H54 (cell line): ENCODE data around the gene CHCHD3.
"Not testable (repeated sequence)": the region's sequence is repeated elsewhere in the genome, so short reads cannot be mapped to it uniquely, and the experiment has no call there.

Experiments
- DNase-seq: peaks from one replicate; pipeline ENCODE4 v3.0.0; 2011; ENCODE audit warnings: low spot score, mixed read lengths; ENCODE audit not compliant: insufficient read length
- FAIRE-seq: peaks from 3 replicates; lab custom pipeline; 2011; peaks lifted over from hg19 to GRCh38; lab: Jason Lieb, UNC
- POLR2A ChIP-seq: IDR thresholded peaks from 2 replicates; pipeline ENCODE4 v1.6.1; 2011; ENCODE audit warnings: low read depth, mild to moderate bottlenecking, low read length

Gene CHCHD3

DNA sequence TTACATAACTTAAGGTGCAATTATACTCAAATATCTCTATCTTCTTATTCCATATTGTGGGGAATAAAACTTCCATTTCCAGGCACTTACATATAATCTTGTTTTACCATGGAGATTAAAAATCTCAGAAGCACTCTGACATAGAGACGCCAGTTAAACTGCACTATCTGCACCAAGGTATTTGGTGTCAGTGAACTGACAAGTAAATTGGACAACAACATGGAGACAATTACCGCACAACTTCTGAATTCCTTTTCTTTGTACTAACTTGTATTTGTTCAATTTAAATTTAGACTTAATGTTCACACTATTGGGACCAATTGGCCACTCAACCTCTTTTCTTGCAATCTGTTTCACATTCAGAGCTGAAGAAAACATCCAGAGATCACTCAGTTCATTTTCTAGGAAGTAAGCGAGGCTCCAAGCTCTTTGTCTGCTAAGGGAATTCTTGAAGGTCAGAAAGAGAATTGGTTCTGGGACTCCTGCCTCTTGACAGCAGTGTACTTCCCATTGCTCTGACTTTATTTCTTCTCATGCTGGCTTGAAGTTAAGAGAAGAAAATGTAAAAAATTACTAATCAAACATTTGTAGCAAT is 184.7 kb downstream of the CHCHD3 start:
- TF ChIP-seq POLR2A, result no peak
- no peak for DNase-seq
- FAIRE-seq, result no peak

GRCh38 chr7:132895231-132895630 is 186.7 kb downstream of the CHCHD3 start:
- TF ChIP-seq POLR2A, result no peak
- FAIRE-seq, result no peak
- DNase-seq, result no peak

- no peak for TF ChIP-seq POLR2A
- FAIRE-seq (no peak), DNase-seq (no peak)
These were observed 188.3 kb downstream of the CHCHD3 start for GRCh38 chr7:132893560-132893959.

DNA sequence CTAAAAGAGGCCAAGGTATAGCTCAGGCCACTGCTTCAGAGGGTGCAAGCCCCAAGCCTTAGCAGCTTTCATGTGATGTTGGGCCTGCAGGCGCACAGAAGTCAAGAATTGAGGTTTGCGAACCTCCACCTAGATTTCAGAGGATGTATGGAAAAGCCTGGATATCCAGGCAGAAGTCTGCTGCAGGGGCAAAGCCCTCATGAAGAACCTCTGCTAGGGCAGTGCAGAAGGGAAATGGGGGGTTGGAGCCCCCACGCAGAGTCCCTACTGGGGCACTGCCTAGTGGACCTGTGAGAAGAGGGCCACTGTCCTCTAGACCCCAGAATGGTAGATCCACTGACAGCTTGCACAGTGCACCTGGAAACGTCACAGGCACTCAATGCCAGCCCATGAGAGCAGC is 189.1 kb downstream of the CHCHD3 start:
- not testable (repeated sequence) for FAIRE-seq

GRCh38 chr7:132891554-132891953 is 190.3 kb downstream of the CHCHD3 start:
- FAIRE-seq (no peak), DNase-seq (no peak)
- no peak for TF ChIP-seq POLR2A

More for the DNA sequence above, 189.1 kb downstream of the CHCHD3 start:
- not testable (repeated sequence) for DNase-seq

GRCh38 chr7:132882714-132883428 is 199.0 kb downstream of the CHCHD3 start:
- TF ChIP-seq POLR2A, result no peak
- FAIRE-seq (no peak), DNase-seq (no peak)

DNA sequence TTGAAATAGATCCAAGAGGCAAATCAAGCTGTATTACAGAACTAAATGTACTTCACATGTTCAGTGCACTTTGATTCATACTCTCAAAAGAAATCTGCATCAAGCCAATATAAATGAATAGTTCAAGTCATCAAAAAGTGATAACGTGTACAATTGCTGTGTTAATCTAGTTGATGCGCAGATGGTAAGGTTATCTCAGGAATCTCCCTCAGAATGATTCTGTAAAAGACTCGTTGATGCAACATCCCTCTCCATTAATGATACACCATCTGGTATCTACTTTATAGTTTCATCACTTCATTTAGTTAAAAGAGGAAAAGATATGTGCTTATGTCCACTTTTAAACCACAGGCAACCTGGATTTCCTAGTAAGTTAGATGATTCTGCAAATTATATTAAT is 200.6 kb downstream of the CHCHD3 start:
- DNase-seq (no peak), FAIRE-seq (no peak)
- no peak for TF ChIP-seq POLR2A

GRCh38 chr7:132879579-132879978 is 202.3 kb downstream of the CHCHD3 start:
- no peak for TF ChIP-seq POLR2A
- DNase-seq (no peak), FAIRE-seq (no peak)

- TF ChIP-seq POLR2A, result no peak
- DNase-seq (no peak), FAIRE-seq (peak; percentile 11)
These were observed 203.5 kb downstream of the CHCHD3 start for GRCh38 chr7:132878204-132878919.

GRCh38 chr7:132877573-132877972 is 204.3 kb downstream of the CHCHD3 start:
- TF ChIP-seq POLR2A, result no peak
- FAIRE-seq, result no peak
- no peak for DNase-seq

- FAIRE-seq (no peak), DNase-seq (no peak)
- TF ChIP-seq POLR2A, result no peak
These were observed 205.3 kb downstream of the CHCHD3 start for GRCh38 chr7:132876576-132876975.

DNA sequence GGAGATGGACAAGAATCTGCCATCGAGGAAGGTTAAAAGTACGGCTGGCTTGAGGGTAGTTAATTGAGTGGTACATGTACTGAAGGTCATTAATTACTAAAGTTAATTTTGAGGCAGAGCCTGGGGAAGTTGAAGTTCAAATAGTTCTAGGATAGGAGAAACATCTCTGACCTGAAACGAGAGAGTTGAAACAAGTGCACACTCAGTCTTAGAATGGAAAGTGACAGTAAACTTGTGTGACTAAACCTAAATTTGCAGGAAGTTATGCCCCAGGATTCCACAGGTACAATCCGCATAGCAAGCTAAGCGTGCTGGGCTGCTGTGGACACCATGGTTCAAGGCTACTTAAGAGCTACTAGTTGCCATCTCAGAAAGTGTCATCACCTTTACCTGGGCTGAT is 209.9 kb downstream of the CHCHD3 start:
- TF ChIP-seq POLR2A, result no peak
- FAIRE-seq (no peak), DNase-seq (no peak)

- DNase-seq (no peak), FAIRE-seq (no peak)
- no peak for TF ChIP-seq POLR2A
These were observed 210.5 kb downstream of the CHCHD3 start for GRCh38 chr7:132871419-132871818.

DNA sequence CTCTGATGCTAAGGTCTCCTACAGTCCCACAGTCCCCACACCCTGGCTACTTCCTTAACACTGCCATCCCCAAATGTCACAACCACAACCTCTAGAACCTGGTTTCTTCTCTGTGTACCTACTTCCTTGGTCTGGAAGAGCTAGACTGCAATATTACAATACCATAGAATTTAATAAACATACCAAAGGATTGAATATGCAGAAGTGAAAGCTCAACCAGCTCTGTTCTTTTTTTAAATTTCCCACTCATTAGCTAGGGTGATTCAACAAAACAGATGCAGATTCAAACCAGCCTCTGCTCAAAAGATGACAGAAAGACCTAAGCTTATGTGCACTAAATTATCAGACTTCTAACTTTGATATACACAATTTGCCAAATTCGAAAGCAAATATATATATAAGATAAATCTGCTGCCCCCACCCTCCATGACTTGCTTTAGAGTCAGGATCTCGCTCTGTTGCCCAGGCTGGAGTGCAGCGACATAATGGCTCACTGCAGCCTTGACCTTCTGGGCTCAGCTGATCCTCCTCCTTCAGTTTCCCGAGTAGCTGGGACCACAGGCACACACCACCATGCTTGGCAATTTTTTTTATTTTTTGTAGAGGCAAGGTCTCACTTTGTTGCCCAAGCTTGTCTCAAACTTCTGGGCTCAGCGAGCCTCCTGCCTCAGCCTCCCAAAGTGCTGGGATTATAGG is 212.6 kb downstream of the CHCHD3 start:
- no peak for FAIRE-seq
- DNase-seq, result no peak
- no peak for TF ChIP-seq POLR2A

DNA sequence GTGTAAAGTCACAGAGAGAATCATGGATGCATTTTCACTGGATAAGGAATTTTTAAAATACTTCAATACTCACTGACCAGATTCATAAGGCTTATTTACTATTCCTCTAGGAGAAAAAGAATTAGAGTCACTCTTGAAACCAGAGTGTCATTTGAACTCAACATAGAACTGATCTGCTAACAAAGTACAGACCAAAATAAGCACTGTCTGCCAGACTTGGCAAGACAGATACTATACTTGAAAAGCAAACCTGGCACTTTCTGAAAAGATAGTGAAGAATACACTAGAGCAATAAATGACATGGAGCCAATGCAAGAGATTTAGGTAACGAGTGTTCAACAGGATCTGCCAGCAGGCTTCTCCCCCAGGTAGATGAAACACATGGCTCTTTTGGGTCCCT is 215.3 kb downstream of the CHCHD3 start:
- TF ChIP-seq POLR2A, result no peak
- no peak for DNase-seq
- no peak for FAIRE-seq
